ENCODE measurements around the gene AGFG2.

DNA sequence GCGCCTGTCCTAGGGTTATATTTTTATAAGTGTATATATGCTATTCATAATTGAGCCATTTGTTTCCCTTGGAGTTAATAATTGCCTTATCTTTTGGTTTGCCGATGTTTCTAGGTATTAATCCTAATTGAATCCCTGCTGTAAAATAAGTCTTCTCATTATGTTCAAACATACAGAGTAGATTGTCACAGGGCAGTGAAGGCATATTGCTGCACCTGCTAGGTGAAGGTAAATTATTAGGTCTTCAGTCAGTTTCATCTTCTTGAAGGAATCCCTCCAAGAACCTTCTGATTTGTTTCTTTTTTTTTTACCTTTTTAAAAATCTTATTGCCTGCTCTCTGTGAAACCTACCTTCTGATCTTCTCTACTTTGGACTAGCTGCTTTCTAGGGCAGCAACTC lies 17.9 kb upstream of the AGFG2 start:
- TF ChIP-seq CTCF (IDR thresholded peaks at IDR 0.05) (no peak), POLR2AphosphoS5 (IDR thresholded peaks at IDR 0.05; ENCODE audit: low read depth, low read length) (no peak)

Measured in Panc1 (cell line).